GDM1 (cell line): ENCODE measurements around the gene CDH15.
"Not testable (repeated sequence)": the region's sequence is repeated elsewhere in the genome, so short reads cannot be mapped to it uniquely, and the experiment has no call there.

Experiments used
- DNase-seq: peaks from one replicate; lab custom pipeline; 2025; lab: John Stamatoyannopoulos, UW

Gene CDH15

DNA sequence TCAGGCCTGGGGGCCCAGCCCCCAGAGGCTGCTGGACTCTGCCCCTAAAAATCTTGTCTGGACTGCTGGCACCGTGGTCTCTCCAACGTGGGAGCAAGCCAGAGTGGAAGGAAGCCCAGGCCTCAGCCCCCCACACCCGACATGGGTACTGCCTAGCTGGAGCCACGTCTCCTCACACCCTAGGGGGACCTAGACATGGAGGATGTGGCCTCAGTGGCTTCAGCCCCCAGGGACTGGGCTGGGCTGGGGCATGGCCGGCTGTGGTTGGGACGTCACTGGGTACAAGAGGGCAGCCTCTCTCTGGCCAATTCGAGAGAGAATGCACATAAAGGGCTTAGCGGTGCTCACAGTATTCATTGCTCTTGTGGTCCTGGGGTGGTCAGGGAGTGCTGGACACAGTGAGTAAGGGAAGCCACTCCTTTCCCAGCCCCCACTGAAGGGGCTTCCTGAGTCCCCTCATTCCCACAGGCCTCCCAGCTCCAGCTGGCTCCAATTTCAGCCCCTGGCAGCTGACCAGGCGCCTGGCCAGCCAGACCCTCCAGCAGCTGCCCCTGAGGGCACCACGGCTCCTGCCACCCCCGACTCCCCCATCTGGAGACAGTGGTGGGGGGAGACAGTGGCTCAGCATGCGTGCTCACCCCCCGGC is 1.1 kb downstream of the CDH15 start:
- no peak for DNase-seq

DNA sequence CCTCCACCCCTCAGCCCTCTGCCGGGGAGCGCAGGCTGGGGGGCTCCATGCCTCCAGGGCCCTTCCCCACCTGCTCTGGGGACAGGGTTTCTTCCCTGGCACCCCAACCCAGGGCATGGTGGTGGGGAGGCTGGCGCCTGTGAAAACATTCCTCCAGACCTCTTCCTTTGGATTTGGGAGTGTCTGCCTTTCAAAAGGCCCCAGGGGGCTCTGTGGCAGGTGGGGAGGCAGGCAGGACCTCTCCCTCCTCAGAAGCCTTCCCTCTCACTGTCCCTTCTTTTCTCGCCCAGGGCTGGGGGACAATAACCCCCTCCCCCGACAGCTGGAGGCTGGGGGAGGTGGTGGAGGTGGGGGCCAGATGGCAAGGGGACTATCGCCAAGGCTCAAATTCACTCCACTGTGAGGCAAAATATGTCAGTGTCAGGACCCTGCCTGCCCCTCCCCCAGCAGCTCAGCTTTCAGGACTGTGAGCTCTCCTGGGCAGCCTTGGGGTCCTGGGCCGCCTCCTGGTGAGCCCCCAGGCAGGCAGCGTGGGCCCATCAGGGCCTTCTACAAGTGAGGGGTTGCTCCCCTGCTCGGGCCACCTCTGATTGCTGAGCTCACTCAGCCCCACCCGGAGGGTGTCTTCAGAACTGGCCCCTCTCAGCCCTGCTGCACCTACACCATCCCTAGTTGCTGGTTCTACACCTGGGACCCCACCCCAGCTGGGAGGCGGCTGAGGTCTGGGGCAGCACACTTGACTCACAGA is 1.8 kb downstream of the CDH15 start:
- DNase-seq = no peak

DNA sequence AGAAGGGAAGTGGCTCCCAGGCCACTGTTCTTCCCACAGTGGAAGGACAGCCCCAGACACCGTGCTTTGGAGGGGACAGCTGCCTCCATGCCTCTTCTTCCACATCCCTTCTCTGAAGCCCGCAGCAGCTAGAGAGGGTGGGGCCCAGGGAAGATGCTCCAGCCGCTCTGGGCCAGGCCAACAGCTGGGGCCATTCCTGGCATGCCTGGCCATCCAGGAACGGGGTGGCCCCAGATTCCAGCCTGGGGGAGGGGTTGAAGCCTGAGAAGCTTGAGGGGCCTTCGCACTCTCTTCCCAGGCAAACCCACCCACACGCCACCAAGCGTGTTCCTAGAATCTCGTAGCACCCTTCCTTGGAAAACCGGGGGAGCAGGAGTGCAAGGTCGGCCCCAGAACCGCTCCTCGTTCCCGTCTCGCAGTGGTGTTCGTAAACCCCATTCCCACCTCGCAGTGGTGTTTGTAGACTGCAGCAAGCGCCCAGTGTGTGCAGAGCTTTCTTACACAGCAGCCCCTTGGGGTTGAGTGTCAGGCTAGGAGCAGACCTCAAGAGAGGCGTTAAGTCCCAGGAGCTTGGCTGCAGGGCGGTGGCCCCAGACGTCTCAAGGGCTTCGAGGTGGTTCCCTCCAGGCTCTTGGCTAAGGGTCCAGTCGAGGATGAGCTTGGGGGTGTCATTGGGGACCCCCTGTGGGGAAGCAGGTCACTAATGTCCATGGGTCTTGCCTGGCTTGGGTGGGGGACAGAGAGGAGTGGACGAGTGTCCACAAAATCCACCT is 2.7 kb downstream of the CDH15 start:
- no peak for DNase-seq

DNA sequence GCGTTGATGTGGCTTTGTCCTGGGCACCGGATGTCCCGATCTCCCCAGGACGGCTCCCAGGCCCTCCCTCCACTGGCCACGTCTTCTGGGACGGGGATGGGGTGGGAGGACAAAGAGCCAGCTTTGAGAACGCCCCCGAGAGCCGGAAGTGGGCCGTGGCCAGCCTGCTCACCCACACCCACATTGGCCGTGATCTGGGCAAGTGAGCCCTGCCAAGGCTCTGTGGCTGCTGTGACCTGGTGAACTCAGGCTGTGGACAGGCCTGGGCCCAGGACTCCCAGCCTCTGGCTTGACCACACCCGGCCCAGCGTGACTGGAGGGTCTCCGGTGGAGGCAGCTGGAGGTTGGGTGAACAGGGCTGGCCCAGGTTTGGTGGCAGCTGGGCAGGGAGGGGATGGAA is 3.3 kb downstream of the CDH15 start:
- no peak for DNase-seq

DNA sequence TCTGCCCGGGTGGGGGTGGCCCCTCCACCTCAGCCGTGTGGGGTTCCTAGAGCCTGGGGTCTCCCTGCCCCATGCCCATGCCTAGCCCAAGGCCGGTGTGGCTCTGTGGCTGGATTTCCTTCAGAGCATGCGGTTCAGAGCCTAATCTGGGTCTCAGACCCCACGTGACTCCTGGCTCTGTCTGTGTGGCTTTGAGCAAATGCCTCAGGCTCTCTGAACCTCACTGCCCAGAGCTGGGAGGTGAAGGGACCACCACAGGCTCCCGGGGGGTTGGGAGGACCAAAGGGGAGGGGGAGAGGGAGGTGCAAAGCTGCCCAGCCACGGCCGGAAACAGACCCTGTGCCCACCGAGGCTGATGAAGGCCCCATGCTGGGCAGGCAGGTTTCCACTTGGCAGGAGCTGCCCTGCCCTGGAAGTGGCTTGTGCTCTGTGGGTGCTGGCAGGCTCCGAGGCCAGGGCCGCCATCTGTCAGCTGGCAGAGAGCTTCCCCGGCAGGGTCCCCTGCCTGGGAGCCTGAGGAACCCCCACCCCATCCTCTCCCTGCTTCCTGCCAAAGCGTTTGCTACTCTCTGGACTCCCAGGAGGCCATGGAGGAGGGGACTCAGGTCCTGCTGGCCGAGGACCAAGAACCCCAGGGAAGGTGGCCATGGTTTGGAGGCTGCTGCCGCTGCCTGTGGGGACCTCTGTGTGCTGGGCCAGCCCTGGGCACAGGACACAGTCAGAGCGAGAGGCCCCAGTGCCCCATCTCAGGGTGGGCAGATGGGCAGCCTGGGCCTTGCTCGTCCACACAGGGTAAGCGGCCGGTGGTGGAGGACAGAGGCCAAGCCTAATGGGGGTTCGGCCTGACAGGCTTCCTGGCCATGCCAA is 4.0 kb downstream of the CDH15 start:
- no peak for DNase-seq

DNA sequence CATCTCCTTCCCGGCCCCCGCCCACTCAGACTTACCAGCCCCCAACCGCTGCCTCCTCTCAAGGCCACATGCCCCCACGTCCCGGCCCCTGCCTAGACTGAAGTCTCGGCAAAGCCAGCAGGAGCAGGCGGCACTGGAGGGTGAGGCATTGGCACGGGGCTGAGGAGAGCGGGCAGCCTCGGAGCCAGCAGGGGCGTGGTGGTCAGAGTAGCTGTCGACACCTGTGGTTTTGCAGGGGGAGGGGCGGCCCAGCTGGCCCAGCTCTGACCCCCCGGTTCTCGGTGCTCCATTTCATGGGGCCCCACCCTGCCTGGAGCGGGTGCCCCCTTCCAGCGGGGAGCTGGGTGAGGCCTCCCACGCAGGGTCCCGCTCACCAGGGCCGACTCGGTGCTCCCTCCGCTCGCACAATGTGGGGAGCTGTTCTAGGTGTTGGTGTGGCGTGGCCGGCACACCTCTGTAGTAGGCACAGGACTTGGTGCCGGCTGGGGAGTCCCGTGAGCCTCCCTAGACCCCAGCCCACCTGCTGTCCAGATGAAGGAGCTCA is 4.7 kb downstream of the CDH15 start:
- DNase-seq = no peak

DNA sequence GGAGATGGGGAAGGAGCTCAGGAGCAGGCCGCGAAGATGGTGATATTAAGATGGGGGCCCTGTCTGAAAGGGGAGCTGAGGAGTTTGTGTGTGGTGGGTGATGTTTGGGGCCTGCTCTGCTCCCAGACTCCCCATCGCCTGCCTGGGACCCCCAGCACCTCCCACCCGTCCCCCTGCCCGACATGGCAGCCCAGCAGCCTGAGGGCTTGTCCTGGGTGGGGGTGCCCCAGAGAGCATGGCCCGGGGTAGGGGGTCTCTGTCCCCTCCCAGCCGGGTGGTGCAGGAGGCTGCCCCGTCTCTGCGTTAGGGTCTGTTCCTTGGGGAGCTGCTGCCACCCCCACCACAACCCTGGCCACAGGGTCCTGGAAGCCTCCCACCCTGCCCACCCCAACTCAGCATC is 5.2 kb downstream of the CDH15 start:
- no peak for DNase-seq

DNA sequence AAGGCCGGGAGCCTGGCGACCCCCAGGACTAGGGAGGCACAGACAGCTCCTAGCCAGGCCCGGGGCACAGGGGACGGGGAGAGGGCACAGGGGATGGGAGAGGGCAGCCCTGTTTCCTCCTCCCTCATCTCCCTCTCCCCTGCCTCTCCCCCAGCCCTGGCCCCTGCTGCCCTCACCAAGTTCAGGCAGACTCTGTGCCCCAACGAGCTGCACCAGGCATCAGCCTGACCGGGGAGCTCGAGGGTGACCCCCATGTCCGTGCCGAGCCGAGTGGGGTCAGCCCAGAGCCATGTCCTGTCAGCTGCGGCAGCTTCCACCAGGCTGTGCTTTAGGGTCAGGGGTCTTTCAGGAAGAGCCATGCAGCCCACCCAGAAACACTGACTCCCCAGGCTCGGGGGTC is 6.0 kb downstream of the CDH15 start:
- DNase-seq = no peak

DNA sequence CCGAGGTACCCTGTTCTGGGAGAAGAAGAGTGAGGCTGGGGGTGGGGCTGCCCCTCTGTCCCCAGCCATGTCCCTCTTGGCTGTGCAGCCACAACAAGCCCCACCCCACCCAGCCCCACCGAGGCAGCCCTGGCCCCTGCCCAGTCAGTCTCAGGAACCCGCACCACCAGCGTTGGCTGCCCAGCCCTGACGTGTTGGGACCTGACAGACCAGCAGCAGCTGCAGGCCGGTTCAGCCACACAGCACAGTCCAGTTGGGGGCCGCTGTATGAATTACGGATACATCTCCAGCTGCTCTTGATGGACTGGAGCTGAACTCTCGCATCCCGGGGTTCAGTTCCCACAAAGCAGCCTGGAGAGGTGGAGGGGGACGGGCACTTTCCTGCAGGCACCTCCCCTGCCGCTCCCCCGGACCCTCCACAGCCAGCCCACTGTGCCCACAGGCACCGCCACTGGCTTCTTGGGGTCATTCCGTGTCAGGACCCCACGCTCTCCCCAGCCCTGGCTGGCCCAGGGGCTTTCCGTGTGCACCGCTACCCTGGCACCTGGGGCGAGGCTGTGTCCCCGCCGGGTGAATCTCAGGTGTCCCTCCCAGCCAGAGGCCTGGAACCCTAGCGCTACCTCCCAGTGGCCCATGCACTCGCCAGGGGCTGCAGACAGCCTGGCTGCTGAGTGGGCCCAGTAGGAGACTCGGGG is 7.1 kb downstream of the CDH15 start:
- DNase-seq = no peak

DNA sequence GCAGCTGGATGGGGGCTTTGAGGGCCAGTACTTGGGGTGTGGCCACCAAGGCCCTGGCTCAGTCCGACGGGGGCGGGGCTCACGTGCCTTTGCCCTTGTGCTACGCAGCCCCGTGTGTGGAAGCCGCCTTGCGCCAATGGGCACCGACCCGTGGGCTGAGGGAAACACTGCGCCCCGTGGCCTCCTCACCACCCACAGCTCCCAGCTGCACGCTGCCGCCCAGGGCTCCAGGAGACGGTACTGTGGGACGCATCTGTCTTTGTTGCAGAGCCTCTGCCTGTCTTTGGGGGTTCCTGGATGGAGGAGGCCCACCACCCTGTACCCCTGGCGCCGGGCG is 7.6 kb downstream of the CDH15 start:
- no peak for DNase-seq

DNA sequence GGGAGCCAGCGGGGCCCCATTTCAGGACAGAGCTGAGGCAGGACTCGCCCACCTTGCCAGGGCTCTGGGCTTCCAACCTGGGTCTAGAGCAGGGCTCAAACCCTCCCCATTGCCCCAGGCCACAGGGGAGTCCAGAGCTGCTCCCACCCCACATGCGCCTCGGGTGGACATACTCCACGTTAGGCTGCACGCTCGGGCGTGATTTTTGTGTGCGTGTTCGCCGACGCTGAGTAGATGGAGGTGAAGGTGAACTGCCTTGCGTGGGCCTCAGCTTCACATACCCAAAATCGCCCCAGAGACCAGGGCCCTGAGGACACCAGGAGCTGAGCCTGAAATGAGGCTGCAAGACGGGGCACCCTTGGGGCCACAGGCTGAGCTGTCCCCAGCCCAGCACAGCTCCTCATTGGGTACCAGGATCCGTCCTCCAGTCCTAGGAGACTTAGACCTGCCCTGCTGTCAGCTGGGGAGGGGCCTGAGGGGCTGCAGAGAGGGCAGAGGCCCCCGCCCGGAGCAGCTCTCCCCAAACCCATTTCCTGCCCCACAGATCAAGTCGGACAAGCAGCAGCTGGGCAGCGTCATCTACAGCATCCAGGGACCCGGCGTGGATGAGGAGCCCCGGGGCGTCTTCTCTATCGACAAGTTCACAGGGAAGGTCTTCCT is 8.2 kb downstream of the CDH15 start:
- no peak for DNase-seq

DNA sequence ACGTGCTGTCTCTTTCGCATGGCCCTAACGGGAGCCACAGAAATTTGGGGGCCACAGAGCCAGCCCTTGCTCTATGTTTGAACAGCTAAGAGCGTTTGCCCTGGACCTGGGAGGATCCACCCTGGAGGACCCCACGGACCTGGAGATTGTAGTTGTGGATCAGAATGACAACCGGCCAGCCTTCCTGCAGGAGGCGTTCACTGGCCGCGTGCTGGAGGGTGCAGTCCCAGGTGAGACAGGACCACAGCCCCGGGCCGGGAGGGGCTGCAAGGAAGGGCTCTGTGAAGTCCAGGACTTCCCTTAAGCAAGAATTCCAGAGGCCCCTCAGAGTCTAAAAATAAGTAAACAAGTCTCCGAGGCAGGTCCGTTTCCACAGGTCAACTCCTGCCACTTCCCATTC is 11.9 kb downstream of the CDH15 start:
- DNase-seq = no peak

DNA sequence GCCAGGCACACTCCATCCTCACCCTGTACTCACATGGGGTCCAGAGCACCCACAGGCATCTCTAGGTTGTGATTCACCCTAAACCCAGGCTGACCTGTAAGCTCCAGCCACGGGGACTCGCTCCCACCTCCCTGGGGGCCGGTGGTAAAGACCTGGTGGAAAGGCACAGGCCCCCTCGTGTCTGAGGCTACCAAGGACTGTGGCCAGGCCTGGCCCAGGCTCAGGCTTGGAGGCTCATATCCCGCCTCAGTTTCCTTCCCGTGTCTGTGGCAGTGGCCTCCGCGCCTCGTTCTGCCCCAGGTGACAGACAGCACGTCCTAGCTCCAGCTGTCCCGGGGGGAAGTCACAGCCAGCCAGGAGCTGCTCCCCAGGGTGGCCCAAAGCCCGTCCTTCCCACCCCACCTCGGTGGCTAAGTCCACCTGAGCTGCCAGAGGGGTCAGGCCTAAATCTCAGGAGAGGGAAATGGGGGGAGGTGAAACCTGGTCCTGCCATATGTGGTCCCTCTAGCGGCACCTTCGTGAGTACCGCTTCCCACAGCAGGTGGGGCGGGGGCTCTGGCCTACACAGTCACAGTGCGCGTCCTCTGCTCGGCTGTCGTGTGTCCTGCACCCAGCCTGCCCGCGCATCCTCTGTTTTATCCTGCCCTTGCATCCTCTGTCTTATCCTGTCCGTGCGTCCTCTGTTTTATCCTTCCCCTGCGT is 12.6 kb downstream of the CDH15 start:
- DNase-seq = no peak

DNA sequence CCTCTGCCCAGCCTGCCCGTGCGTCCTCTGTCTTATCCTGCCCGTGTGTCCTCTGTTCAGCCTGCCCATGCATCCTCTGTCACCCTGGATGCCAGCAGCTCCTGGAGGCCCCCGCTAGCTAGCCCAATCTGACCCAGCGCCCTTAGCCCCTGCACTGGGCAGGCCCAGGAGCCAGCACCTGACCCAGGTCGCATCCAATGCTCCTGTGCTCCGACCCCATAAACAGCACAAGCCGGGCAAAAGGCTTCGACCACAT is 13.1 kb downstream of the CDH15 start:
- DNase-seq = no peak

DNA sequence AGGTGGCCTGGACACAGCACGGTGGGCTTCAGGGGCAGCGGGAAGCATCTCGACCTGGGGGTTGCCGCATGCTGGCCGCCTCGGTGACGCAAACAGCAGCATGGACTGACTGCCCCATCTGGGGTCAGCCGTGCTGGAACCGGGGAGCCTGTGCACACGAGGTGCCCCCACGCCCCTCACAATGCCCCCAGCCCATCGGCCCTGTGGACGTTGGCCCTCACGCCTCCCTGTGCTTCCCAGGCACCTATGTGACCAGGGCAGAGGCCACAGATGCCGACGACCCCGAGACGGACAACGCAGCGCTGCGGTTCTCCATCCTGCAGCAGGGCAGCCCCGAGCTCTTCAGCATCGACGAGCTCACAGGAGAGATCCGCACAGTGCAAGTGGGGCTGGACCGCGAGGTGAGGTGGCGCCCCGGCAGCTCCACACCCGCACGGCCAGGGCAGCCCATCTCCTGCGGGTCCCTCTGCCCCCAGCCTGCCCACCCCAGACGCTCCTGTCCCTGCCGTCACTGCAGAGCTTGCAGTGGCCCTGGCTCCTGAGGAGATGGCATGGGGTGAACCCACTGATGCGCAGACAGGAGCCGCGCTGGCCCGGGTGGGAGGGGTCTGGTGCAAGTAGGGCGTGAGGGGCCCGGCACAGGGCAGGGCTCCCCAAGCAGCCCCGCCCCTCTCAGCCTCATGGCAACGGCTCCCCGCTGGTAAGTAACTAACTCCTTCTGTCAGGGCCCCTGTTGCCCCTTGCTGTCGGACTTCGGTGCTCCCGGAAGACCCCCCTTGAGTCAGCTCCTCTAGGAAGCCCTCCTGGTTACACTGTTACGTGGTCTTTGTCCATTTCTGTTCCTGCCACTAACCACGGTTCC is 13.6 kb downstream of the CDH15 start:
- no peak for DNase-seq

DNA sequence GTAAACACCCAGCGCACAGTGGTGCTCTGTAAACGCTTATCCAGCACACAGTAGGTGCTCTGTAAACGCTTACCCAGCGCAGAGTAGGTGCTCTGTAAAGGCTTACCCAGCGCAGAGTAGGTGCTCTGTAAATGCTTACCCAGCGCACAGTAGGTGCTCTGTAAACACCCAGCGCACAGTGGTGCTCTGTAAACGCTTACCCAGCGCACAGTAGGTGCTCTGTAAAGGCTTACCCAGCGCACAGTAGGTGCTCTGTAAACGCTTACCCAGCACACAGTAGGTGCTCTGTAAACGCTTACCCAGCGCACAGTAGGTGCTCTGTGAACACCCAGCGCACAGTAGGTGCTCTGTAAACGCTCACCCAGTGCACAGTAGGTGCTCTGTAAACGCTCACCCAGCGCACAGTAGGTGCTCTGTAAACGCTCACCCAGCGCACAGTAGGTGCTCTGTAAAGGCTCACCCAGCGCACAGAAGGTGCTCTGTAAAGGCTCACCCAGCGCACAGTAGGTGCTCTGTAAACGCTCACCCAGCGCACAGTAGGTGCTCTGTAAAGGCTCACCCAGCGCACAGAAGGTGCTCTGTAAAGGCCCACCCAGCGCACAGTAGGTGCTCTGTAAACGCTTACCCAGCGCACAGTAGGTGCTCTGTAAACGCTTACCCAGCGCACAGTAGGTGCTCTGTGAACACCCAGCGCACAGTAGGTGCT is 14.5 kb downstream of the CDH15 start:
- DNase-seq = not testable (repeated sequence)

DNA sequence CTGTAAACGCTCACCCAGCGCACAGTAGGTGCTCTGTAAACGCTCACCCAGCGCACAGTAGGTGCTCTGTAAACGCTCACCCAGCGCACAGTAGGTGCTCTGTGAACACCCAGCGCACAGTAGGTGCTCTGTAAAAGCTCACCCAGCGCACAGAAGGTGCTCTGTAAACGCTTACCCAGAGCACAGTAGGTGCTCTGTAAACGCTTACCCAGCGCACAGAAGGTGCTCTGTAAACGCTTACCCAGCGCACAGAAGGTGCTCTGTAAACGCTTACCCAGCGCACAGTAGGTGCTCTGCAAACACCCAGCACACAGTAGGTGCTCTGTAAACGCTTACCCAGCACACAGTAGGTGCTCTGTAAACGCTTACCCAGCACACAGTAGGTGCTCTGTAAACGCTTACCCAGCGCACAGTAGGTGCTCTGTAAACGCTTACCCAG is 15.1 kb downstream of the CDH15 start:
- DNase-seq = not testable (repeated sequence)

DNA sequence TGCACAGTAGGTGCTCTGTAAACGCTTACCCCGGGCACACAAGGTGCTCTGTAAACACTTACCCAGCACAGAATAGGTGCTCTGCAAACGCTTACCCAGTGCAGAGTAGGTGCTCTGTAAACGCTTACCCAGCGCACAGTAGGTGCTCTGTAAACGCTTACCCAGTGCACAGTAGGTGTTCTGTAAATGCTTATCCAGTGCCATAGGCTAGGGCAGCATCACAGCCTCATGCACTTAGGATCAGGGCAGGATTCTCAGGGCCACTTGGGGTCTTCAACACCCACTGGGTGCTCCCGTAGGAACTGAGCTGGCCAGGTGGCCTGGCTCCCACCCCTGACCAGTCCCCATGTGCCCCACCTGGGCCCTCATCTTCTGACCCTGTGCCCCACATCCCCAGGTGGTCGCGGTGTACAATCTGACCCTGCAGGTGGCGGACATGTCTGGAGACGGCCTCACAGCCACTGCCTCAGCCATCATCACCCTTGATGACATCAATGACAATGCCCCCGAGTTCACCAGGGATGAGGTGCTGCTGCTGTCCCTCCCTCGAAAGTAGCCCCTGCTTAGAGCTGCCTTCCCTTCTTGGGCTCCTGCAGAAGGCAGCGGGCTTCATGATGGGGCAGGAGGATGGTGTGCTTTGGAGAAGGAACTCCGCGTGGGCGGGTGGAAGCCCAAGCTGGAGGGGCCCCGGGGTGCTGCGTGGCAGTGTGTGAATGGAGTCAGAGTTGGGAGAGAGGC is 15.7 kb downstream of the CDH15 start:
- peak; percentile 38 for DNase-seq
